Liver (tissue), 9 donors: Measurements from ENCODE around the gene INSYN2B. TPM values are rescaled to one million over a fixed set of nuclear protein-coding genes. Genes with fewer than 3 reads are reported as not detected.

ENCODE experiments used
- DNase-seq: peaks from one replicate; pipeline ENCODE4 v3.0.0-alpha.2; 2017; ENCODE audit warnings: low spot score
- H3K27ac ChIP-seq, 2 donors: one replicate each; pipeline ENCODE4 v1.7.0; 2013; ENCODE audit warnings: inconsistent platforms in 2 of 2, low read length in 2 of 2, control low read depth in 1 of 2, low read depth in 1 of 2, mild to moderate bottlenecking in 1 of 2
- H3K27me3 ChIP-seq, 4 donors: one replicate each; pipeline versions ENCODE4 v1.6.1 to v1.7.0; 2013; ENCODE audit warnings: low read length in 3 of 4, inconsistent platforms in 1 of 4, mild to moderate bottlenecking in 1 of 4, moderate library complexity in 1 of 4; ENCODE audit not compliant: control insufficient read depth in 4 of 4, insufficient read depth in 4 of 4
- H3K36me3 ChIP-seq, 4 donors: one replicate each; pipeline versions ENCODE4 v1.6.1 to v1.7.0; 2013; ENCODE audit warnings: low read length in 3 of 4, mild to moderate bottlenecking in 3 of 4, low read depth in 1 of 4, moderate library complexity in 1 of 4; ENCODE audit not compliant: control insufficient read depth in 4 of 4, insufficient read depth in 3 of 4
- H3K4me1 ChIP-seq, 4 donors: one replicate each; pipeline versions ENCODE4 v1.6.1 to v1.7.0; 2013; ENCODE audit warnings: low read length in 3 of 4, mild to moderate bottlenecking in 3 of 4, moderate library complexity in 1 of 4; ENCODE audit not compliant: control insufficient read depth in 4 of 4, insufficient read depth in 4 of 4
- H3K4me3 ChIP-seq, 3 donors: one replicate each; pipeline versions ENCODE4 v1.6.1 to v1.7.0; 2013; ENCODE audit warnings: low read length in 3 of 3, control low read depth in 1 of 3, low read depth in 1 of 3, mild to moderate bottlenecking in 1 of 3
- H3K9ac ChIP-seq, 2 donors: one replicate each; pipeline ENCODE4 v1.7.0; 2013; ENCODE audit warnings: low read length in 2 of 2, mild to moderate bottlenecking in 2 of 2, moderate library complexity in 2 of 2, control low read depth in 1 of 2, low read depth in 1 of 2
- H3K9me3 ChIP-seq, 4 donors: one replicate each; pipeline versions ENCODE4 v1.6.1 to v1.7.0; 2013; ENCODE audit warnings: low read length in 3 of 4; ENCODE audit not compliant: control insufficient read depth in 4 of 4
- EGR1 ChIP-seq, 2 donors: IDR thresholded peaks; 2 replicates each; pipeline ENCODE4 v1.6.1; 2016 to 2018; ENCODE audit warnings: antibody characterized with exemption in 2 of 2, low read depth in 2 of 2
- FOXA1 ChIP-seq: IDR thresholded peaks from 2 replicates; pipeline ENCODE4 v1.6.1; 2016; ENCODE audit warnings: antibody characterized with exemption
- FOXA2 ChIP-seq: IDR thresholded peaks from 2 replicates; pipeline ENCODE4 v1.6.1; 2016; ENCODE audit warnings: antibody characterized with exemption
- HNF4A ChIP-seq, 2 donors: conservative IDR thresholded peaks; 2 replicates each; pipeline ENCODE4 v1.6.1; 2016; ENCODE audit warnings: antibody characterized with exemption in 2 of 2, mild to moderate bottlenecking in 2 of 2
- HNF4G ChIP-seq: IDR thresholded peaks from 2 replicates; pipeline ENCODE4 v1.6.1; 2016; ENCODE audit warnings: antibody characterized with exemption
- JUND ChIP-seq, 2 donors: IDR thresholded peaks; 2 replicates each; pipeline ENCODE4 v1.6.1; 2016; ENCODE audit warnings: antibody characterized with exemption in 2 of 2
- NR2F2 ChIP-seq: IDR thresholded peaks from 2 replicates; pipeline ENCODE4 v1.6.1; 2016; ENCODE audit warnings: antibody characterized with exemption
- RAD21 ChIP-seq, 2 donors: IDR thresholded peaks; 2 replicates each; pipeline ENCODE4 v1.6.1; 2016; ENCODE audit warnings: antibody characterized with exemption in 2 of 2, mild to moderate bottlenecking in 2 of 2
- RXRA ChIP-seq, 2 donors: IDR thresholded peaks; 2 replicates each; pipeline ENCODE4 v1.6.1; 2017 to 2018; ENCODE audit warnings: antibody characterized with exemption in 2 of 2, mild to moderate bottlenecking in 1 of 2
- SP1 ChIP-seq: IDR thresholded peaks from 2 replicates; pipeline ENCODE4 v1.6.1; 2018; ENCODE audit warnings: antibody characterized with exemption, mild to moderate bottlenecking
- TAF1 ChIP-seq: conservative IDR thresholded peaks from 2 replicates; pipeline ENCODE4 v1.6.1; 2016; ENCODE audit warnings: antibody characterized with exemption, mild to moderate bottlenecking
- YY1 ChIP-seq: IDR thresholded peaks from 2 replicates; pipeline ENCODE4 v1.6.1; 2016; ENCODE audit warnings: antibody characterized with exemption, mild to moderate bottlenecking
- WGBS: extraction: QIAGEN DNeasy Blood & Tissue Kit; methylation state at CpG from one replicate; pipeline ENCODE4 v1.1.7; 2013; 5-methylcytosine and 5-hydroxymethylcytosine counted together
- polyA plus RNA-seq, 2 donors: library from polyadenylated mRNA; stranded (reverse) in 1 of 2; unstranded in 1 of 2; fragments of 200-250 nt in 1 of 2; fragments of >200 nt in 1 of 2; fragmentation: Nextera tagmentation in 1 of 2; extraction: Ambion mirVana in 1 of 2; gene quantifications; one replicate each; pipeline versions ENCODE4 v1.2.1 to v1.2.3, GENCODE V29; 2013 to 2015
- total RNA-seq, 2 donors: library from RNA; depleted of rRNA; stranded (reverse); fragments of >200 nt; gene quantifications; one replicate each; pipeline ENCODE4 v1.2.3, GENCODE V29; 2014
- TF ChIP-seq, protein P1 (sequence below): IDR thresholded peaks from 2 replicates; pipeline ENCODE4 v1.6.1; 2016; ENCODE audit warnings: antibody characterized with exemption
- TF ChIP-seq, protein P2 (sequence below): fragments of 150-350 bp; IDR thresholded peaks from 2 replicates; pipeline ENCODE4 v1.5.1; 2017; ENCODE audit warnings: improper control_type of control experiment, low read depth, low read length; ENCODE audit not compliant: missing input control
- TF ChIP-seq, protein P3 (sequence below): IDR thresholded peaks from 2 replicates; pipeline ENCODE4 v1.6.1; 2016; ENCODE audit warnings: antibody characterized with exemption
- TF ChIP-seq, protein P4 (sequence below): IDR thresholded peaks from 2 replicates; pipeline ENCODE4 v1.6.1; 2016; ENCODE audit warnings: antibody characterized with exemption, mild to moderate bottlenecking
- donor health status: healthy.
- donor health status: healthy.
- donor health status: healthy.
- donor health status: healthy.
- donor health status: healthy.

The INSYN2B gene
- total and polyA plus RNA-seq, 4 donors: 0.08 to 0.33 (median 0.13) TPM; not detected in 1

DNA sequence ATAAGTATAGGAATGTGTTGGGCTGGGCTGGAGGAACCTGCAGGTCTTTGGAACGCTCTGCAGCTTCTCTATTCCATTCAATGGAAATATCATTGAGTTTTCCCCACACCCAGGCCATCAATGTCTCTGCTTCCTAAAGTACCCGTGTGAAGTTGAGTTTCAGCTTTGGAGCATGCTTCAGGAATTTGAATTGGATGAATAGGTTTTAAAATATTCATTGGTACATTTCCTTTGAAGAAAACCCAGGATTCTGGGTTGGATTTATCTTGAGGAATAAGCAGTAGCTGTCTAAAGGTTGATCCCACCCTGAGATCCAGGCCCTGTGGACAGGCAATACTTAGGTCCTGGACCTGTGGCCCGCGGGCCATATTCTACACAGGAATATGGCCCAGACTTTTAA lies 37.3 kb downstream of the INSYN2B start (continued):
- TF ChIP-seq, protein P1, sequence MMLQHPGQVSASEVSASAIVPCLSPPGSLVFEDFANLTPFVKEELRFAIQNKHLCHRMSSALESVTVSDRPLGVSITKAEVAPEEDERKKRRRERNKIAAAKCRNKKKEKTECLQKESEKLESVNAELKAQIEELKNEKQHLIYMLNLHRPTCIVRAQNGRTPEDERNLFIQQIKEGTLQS: no peak
- TF ChIP-seq, protein P2, sequence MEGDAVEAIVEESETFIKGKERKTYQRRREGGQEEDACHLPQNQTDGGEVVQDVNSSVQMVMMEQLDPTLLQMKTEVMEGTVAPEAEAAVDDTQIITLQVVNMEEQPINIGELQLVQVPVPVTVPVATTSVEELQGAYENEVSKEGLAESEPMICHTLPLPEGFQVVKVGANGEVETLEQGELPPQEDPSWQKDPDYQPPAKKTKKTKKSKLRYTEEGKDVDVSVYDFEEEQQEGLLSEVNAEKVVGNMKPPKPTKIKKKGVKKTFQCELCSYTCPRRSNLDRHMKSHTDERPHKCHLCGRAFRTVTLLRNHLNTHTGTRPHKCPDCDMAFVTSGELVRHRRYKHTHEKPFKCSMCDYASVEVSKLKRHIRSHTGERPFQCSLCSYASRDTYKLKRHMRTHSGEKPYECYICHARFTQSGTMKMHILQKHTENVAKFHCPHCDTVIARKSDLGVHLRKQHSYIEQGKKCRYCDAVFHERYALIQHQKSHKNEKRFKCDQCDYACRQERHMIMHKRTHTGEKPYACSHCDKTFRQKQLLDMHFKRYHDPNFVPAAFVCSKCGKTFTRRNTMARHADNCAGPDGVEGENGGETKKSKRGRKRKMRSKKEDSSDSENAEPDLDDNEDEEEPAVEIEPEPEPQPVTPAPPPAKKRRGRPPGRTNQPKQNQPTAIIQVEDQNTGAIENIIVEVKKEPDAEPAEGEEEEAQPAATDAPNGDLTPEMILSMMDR: no peak
- no peak for TF ChIP-seq FOXA1

DNA sequence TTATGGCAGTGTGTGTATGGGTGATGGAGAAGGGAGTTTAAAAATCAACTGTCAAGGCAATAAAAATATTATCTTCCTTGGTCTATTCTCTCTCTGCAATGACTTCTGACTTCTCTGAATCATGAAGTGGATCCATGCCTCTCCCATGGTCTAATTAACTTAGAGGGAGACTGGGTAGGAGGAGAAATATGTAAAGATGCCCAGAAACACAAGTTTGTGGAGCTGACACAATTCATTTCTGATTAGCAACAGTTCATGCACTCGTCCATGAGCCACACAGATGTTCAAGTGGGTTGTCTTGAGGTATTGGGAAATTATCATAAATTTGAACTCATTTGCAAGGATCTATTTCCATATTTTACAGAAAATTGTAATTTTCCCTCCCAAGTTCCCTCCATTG lies 38.1 kb downstream of the INSYN2B start:
- Histone ChIP-seq H3K9ac (no peak overlapping the region), H3K27me3 (no peaks in the 10 kb centered on the region), H3K9me3 (no peaks in the 10 kb centered on the region), H3K4me1 (no peaks in the 10 kb centered on the region), H3K36me3 (no peaks in the 10 kb centered on the region), H3K27ac (no peak overlapping the region), H3K4me3 (no peak overlapping the region)
- DNase-seq: no peak
- TF ChIP-seq FOXA1: no peak
- TF ChIP-seq, protein P3, sequence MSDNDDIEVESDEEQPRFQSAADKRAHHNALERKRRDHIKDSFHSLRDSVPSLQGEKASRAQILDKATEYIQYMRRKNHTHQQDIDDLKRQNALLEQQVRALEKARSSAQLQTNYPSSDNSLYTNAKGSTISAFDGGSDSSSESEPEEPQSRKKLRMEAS: no peak
- TF ChIP-seq, protein P4, sequence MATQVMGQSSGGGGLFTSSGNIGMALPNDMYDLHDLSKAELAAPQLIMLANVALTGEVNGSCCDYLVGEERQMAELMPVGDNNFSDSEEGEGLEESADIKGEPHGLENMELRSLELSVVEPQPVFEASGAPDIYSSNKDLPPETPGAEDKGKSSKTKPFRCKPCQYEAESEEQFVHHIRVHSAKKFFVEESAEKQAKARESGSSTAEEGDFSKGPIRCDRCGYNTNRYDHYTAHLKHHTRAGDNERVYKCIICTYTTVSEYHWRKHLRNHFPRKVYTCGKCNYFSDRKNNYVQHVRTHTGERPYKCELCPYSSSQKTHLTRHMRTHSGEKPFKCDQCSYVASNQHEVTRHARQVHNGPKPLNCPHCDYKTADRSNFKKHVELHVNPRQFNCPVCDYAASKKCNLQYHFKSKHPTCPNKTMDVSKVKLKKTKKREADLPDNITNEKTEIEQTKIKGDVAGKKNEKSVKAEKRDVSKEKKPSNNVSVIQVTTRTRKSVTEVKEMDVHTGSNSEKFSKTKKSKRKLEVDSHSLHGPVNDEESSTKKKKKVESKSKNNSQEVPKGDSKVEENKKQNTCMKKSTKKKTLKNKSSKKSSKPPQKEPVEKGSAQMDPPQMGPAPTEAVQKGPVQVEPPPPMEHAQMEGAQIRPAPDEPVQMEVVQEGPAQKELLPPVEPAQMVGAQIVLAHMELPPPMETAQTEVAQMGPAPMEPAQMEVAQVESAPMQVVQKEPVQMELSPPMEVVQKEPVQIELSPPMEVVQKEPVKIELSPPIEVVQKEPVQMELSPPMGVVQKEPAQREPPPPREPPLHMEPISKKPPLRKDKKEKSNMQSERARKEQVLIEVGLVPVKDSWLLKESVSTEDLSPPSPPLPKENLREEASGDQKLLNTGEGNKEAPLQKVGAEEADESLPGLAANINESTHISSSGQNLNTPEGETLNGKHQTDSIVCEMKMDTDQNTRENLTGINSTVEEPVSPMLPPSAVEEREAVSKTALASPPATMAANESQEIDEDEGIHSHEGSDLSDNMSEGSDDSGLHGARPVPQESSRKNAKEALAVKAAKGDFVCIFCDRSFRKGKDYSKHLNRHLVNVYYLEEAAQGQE: no peak
- TF ChIP-seq JUND (IDR thresholded peaks at IDR 0.05): no peak
- no peak for TF ChIP-seq HNF4G
- TF ChIP-seq RAD21 (IDR thresholded peaks at IDR 0.05): no peak
- TF ChIP-seq TAF1: no peak
- TF ChIP-seq EGR1 (IDR thresholded peaks at IDR 0.05; ENCODE audit: low read depth in 2 of 2): no peak
- TF ChIP-seq HNF4A (conservative IDR thresholded peaks at IDR 0.05): no peak
- TF ChIP-seq FOXA2: no peak
- TF ChIP-seq, protein P1: no peak
- WGBS: 75% methylated on average over 1 of the region's 1 CpG

DNA sequence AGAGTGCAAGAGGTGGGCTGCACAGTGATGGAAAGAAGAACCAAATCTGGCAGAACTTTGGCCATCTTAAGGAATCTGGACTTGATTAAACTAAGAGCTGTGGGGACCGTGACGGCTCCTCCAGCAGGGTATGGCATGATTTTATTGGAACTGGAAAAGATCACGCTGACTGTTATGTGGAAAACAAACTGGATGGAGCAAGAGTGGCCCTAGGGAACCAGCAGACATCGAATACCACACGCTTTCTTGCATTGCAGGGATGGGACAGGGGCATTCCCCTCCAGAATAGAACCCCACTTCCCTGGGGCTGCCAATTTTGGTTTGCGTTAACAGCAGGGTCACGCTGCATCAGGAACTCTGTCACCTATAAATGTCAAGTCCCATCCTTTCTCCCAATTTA lies 38.8 kb downstream of the INSYN2B start:
- DNase-seq: no peak
- H3K4me3 ChIP-seq: no peak overlapping the region
- WGBS: 88% methylated on average over 7 of the region's 7 CpGs
- no peak overlapping the region for H3K9ac ChIP-seq
- no peaks in the 10 kb centered on the region for H3K27me3 ChIP-seq
- H3K9me3 ChIP-seq: no peaks in the 10 kb centered on the region
- H3K36me3 ChIP-seq: no peaks in the 10 kb centered on the region
- no peak overlapping the region for H3K27ac ChIP-seq
- H3K4me1 ChIP-seq: no peaks in the 10 kb centered on the region
- TF ChIP-seq FOXA2 (no peak), HNF4A (conservative IDR thresholded peaks at IDR 0.05) (no peak), NR2F2 (no peak), RAD21 (IDR thresholded peaks at IDR 0.05) (no peak), YY1 (no peak), JUND (IDR thresholded peaks at IDR 0.05) (no peak), SP1 (no peak), HNF4G (no peak), RXRA (IDR thresholded peaks at IDR 0.05) (no peak)
- TF ChIP-seq, protein P2: no peak
- TF ChIP-seq, protein P3: no peak
- TF ChIP-seq, protein P4: no peak
